Activated naive CD8-positive, alpha-beta T cell (primary cell): ENCODE results near the gene CCL11.
"Not testable (repeated sequence)": the region's sequence is repeated elsewhere in the genome, so short reads cannot be mapped to it uniquely, and the experiment has no call there.

ENCODE experiments used
- H3K27ac Mint-ChIP-seq: one replicate; pipeline ENCODE4 v1.8.0; 2021; ENCODE audit warnings: mixed read lengths
- H3K27me3 Mint-ChIP-seq: one replicate; pipeline ENCODE4 v1.8.0; 2021; ENCODE audit warnings: mixed read lengths
- H3K36me3 Mint-ChIP-seq: one replicate; pipeline ENCODE4 v1.8.0; 2021; ENCODE audit warnings: mixed read lengths
- H3K4me1 Mint-ChIP-seq: one replicate; pipeline ENCODE4 v1.8.0; 2021; ENCODE audit warnings: low read depth, mixed read lengths
- H3K4me3 Mint-ChIP-seq: one replicate; pipeline ENCODE4 v1.8.0; 2021; ENCODE audit warnings: mild to moderate bottlenecking, mixed read lengths
- H3K9me3 Mint-ChIP-seq: one replicate; pipeline ENCODE4 v1.8.0; 2021; ENCODE audit warnings: low read depth, mixed read lengths

The CCL11 gene

GRCh38 chr17:34312080-34312479 lies 26.5 kb downstream of the CCL11 start:
- no peaks in the 10 kb centered on the region for H3K36me3 Mint-ChIP-seq
- no peak overlapping the region for H3K4me3 Mint-ChIP-seq

GRCh38 chr17:34313164-34313563 lies 27.6 kb downstream of the CCL11 start:
- Mint-ChIP-seq H3K4me3 (no peak overlapping the region), H3K36me3 (no peaks in the 10 kb centered on the region), H3K4me1 (no peaks in the 10 kb centered on the region), H3K27ac (no peak overlapping the region), H3K27me3 (peaks cover 7% of the 10 kb centered on the region), H3K9me3 (no peaks in the 10 kb centered on the region)

More at GRCh38 chr17:34312080-34312479, 26.5 kb downstream of the CCL11 start:
- Mint-ChIP-seq H3K9me3 (no peaks in the 10 kb centered on the region), H3K27ac (no peak overlapping the region), H3K4me1 (no peaks in the 10 kb centered on the region), H3K27me3 (peaks cover 7% of the 10 kb centered on the region)

DNA sequence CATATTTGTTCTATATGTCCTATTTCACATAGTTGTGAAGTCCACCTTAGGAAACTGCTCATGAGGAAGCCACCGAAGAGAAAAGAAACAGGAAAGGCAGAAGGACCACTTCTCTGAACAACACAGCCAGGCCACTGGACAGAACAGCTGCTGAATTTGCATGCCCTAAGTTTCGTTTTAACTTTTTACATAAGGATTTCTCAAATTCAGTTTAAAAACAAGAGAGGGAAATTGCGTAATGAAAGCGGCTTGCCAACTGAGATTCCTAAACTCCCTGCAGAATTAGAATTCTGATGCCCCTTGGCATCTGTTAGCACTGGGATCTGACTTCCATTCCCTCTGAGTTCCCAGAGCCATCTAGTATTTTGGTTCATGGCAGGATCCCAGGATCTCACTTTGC lies 28.7 kb downstream of the CCL11 start:
- no peaks in the 10 kb centered on the region for H3K4me1 Mint-ChIP-seq
- H3K27me3 Mint-ChIP-seq, result peaks cover 7% of the 10 kb centered on the region
- no peaks in the 10 kb centered on the region for H3K9me3 Mint-ChIP-seq
- H3K27ac Mint-ChIP-seq, result no peak overlapping the region
- H3K36me3 Mint-ChIP-seq, result no peaks in the 10 kb centered on the region
- H3K4me3 Mint-ChIP-seq, result no peak overlapping the region

GRCh38 chr17:34318474-34318873 lies 32.9 kb downstream of the CCL11 start:
- no peaks in the 10 kb centered on the region for H3K36me3 Mint-ChIP-seq
- H3K27ac Mint-ChIP-seq, result no peak overlapping the region
- no peak overlapping the region for H3K4me3 Mint-ChIP-seq
- peaks cover 2% of the 10 kb centered on the region for H3K27me3 Mint-ChIP-seq
- no peaks in the 10 kb centered on the region for H3K9me3 Mint-ChIP-seq
- no peaks in the 10 kb centered on the region for H3K4me1 Mint-ChIP-seq

- Mint-ChIP-seq H3K4me1 (no peaks in the 10 kb centered on the region), H3K36me3 (no peaks in the 10 kb centered on the region), H3K9me3 (no peaks in the 10 kb centered on the region), H3K4me3 (no peak within 1 kb of the TSS), H3K27me3 (peaks cover 5% of the 10 kb centered on the region), H3K27ac (no peak within 1 kb of the TSS)
Measured at GRCh38 chr17:34319039-34319483, 33.5 kb downstream of the CCL11 start, which contains the start of gene CCL8. CCL8 (plus strand) TSS chr17:34319435; CDS start chr17:34319502, 67 bp downstream.

GRCh38 chr17:34321964-34322363 lies 36.4 kb downstream of the CCL11 start:
- H3K27me3 Mint-ChIP-seq, result peaks cover 9% of the 10 kb centered on the region
- no peaks in the 10 kb centered on the region for H3K4me1 Mint-ChIP-seq
- peaks cover 7% of the 10 kb centered on the region for H3K9me3 Mint-ChIP-seq
- no peak overlapping the region for H3K27ac Mint-ChIP-seq
- peaks cover 3% of the 10 kb centered on the region for H3K36me3 Mint-ChIP-seq
- no peak overlapping the region for H3K4me3 Mint-ChIP-seq

GRCh38 chr17:34327580-34327979 lies 42.0 kb downstream of the CCL11 start:
- not testable (repeated sequence) for H3K4me3 Mint-ChIP-seq, H3K36me3 Mint-ChIP-seq, H3K27ac Mint-ChIP-seq, H3K9me3 Mint-ChIP-seq, H3K4me1 Mint-ChIP-seq, H3K27me3 Mint-ChIP-seq

DNA sequence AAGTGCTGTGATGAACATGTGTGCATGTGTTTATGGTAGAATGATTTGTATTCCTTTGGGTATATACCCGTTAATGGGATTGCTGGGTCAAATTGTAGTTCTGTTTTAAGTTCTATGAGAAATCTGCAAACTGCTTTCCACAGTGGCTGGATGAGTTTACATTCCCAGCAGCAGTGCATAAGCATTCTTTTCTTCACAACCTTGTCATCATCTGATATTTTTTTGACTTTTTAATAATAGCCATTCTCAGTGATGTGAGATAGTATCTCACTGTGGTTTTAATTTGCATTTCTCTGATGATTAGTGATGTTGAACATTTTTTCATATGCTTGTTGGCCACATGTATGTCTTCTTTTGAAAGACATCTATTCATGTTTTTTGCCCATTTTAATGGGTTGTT lies 52.2 kb downstream of the CCL11 start:
- H3K27me3 Mint-ChIP-seq, result peaks cover 25% of the 10 kb centered on the region
- no peaks in the 10 kb centered on the region for H3K4me1 Mint-ChIP-seq
- no peaks in the 10 kb centered on the region for H3K36me3 Mint-ChIP-seq
- H3K9me3 Mint-ChIP-seq, result peaks cover 5% of the 10 kb centered on the region
- H3K4me3 Mint-ChIP-seq, result no peak overlapping the region
- no peak overlapping the region for H3K27ac Mint-ChIP-seq
